SK-N-MC (cell line): Measurements from ENCODE around the gene PBX1.

ENCODE experiments used
- EZH2 ChIP-seq: fragments of 200-600 bp; sonication (generic); IDR thresholded peaks from one replicate; pipeline ENCODE4 v1.6.1; 2017; ENCODE audit warnings: antibody characterized with exemption
- FOXP2 ChIP-seq: optimal IDR thresholded peaks from 2 replicates; pipeline ENCODE3; 2011; ENCODE audit warnings: mild to moderate bottlenecking, moderate library complexity; ENCODE audit not compliant: insufficient read depth; ENCODE audit errors: extremely low read length, control extremely low read depth
- POLR2AphosphoS5 ChIP-seq: IDR thresholded peaks from 2 replicates; pipeline ENCODE4 v1.6.1; 2012; ENCODE audit warnings: mild to moderate bottlenecking, low read depth, low read length, borderline replicate concordance

DNA sequence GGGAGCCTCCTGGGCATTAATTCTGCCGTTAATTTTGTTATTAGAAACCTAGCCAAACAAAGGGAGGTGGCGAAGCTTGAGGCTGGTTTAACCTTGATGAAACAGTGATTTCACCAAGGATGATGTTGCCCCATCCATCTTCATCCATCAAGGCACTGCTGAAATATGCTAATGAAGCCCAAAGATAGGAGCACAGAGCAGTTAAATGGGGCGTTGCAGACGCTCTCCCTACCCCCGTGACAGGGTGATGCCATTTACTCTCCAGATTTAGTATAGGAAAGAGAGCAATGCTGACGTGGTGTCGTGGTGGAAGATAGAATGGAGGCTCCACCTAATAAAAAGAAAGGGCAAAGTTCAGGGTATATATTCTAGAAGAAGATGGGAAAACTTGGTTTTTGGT lies 84.0 kb downstream of the PBX1 start:
- TF ChIP-seq POLR2AphosphoS5 (no peak), EZH2 (no peak), FOXP2 (no peak)
